Fibroblast of the aortic adventitia (primary cell): ENCODE measurements around the gene TTC39C. TPM values are rescaled to one million over a fixed set of nuclear protein-coding genes. Genes with fewer than 3 reads are reported as not detected.
"Not testable (repeated sequence)": the region's sequence is repeated elsewhere in the genome, so short reads cannot be mapped to it uniquely, and the experiment has no call there.

Experiments used
- DNase-seq: peaks from one replicate; pipeline ENCODE4 v3.0.0-alpha.2; 2010; ENCODE audit warnings: low read depth
- H3K4me3 ChIP-seq: 2 replicates; pipeline ENCODE4 v1.5.1; 2011; ENCODE audit warnings: low read depth, mild to moderate bottlenecking, control low read depth, low read length, moderate library complexity
- CTCF ChIP-seq: IDR thresholded peaks from 2 replicates; pipeline ENCODE4 v1.5.1; 2011; ENCODE audit warnings: mild to moderate bottlenecking, low read length, control low read depth, inconsistent platforms; ENCODE audit not compliant: insufficient read depth
- total RNA-seq: library from RNA; depleted of rRNA; stranded (reverse); fragments of >200 nt; gene quantifications from 2 replicates; pipeline ENCODE4 v1.2.3, GENCODE V29; 2012; ENCODE audit warnings: low replicate concordance

TTC39C gene
- total RNA-seq, 1 donor: 51.8 TPM

GRCh38 chr18:24071029-24071428, 56.5 kb downstream of the TTC39C start:
- DNase-seq: no peak

GRCh38 chr18:24071779-24072178, 57.2 kb downstream of the TTC39C start:
- no peak for DNase-seq
- no peak for TF ChIP-seq CTCF
- no peak overlapping the region for H3K4me3 ChIP-seq

More at GRCh38 chr18:24071029-24071428, 56.5 kb downstream of the TTC39C start:
- no peak for TF ChIP-seq CTCF
- no peak overlapping the region for H3K4me3 ChIP-seq

- no peak overlapping the region for H3K4me3 ChIP-seq
- TF ChIP-seq CTCF: no peak
- DNase-seq: no peak
Measured at GRCh38 chr18:24072743-24073142, 58.2 kb downstream of the TTC39C start.

GRCh38 chr18:24073791-24074190, 59.2 kb downstream of the TTC39C start:
- no peak for TF ChIP-seq CTCF
- no peak for DNase-seq
- H3K4me3 ChIP-seq: no peak overlapping the region

- DNase-seq, H3K4me3 ChIP-seq: not testable (repeated sequence)
Measured at GRCh38 chr18:24074757-24075156, 60.2 kb downstream of the TTC39C start.

- DNase-seq: peak; percentile 99
- peak; percentile 79 for TF ChIP-seq CTCF
- no peak overlapping the region for H3K4me3 ChIP-seq
Measured at GRCh38 chr18:24075767-24076597, 61.4 kb downstream of the TTC39C start.

GRCh38 chr18:24076950-24077349, 62.4 kb downstream of the TTC39C start:
- no peak for DNase-seq
- H3K4me3 ChIP-seq: no peak overlapping the region
- TF ChIP-seq CTCF: no peak
